GM23338 (cell line): ENCODE measurements around the gene CCDC70. TPM values are rescaled to one million over a fixed set of nuclear protein-coding genes. Genes with fewer than 3 reads are reported as not detected.
A peak's percentile ranks its signal among the peaks of the same experiment; 100 is the strongest.

Experiments used
- ATAC-seq: fragments of 200-7000 bp; cut with Tn5 transposase; 3 replicates; pipeline ENCODE4 v1.9.1; 2020
- DNase-seq: peaks from one replicate; pipeline ENCODE4 v3.0.0-alpha.2; 2015; ENCODE audit warnings: low spot score
- H2AFZ ChIP-seq: fragments of 200-600 bp; sonication (generic); 2 replicates; pipeline ENCODE4 v1.8.0; 2016; ENCODE audit warnings: antibody characterized with exemption, mild to moderate bottlenecking, moderate library complexity
- H3F3A ChIP-seq: fragments of 200-600 bp; sonication (generic); replicated peaks from 2 replicates; pipeline ENCODE4 v1.8.0; 2017; ENCODE audit warnings: antibody characterized with exemption, mixed run types, low read depth
- H3K27ac ChIP-seq: fragments of 200-600 bp; sonication (generic); 2 replicates; pipeline ENCODE4 v1.6.1; 2016; ENCODE audit warnings: low read depth
- H3K27me3 ChIP-seq: fragments of 200-600 bp; sonication (generic); 2 replicates; pipeline ENCODE4 v1.8.0; 2016; ENCODE audit warnings: mild to moderate bottlenecking, mixed run types, moderate library complexity; ENCODE audit not compliant: insufficient read depth
- H3K36me3 ChIP-seq: fragments of 200-600 bp; sonication (generic); 2 replicates; pipeline ENCODE4 v1.8.0; 2016; ENCODE audit warnings: mild to moderate bottlenecking; ENCODE audit not compliant: insufficient read depth
- H3K4me1 ChIP-seq: fragments of 200-600 bp; sonication (generic); 2 replicates; pipeline ENCODE4 v1.8.0; 2016; ENCODE audit warnings: mild to moderate bottlenecking, moderate library complexity; ENCODE audit not compliant: insufficient read depth
- H3K4me2 ChIP-seq: fragments of 200-600 bp; sonication (generic); 2 replicates; pipeline ENCODE4 v1.7.1; 2017; ENCODE audit warnings: mixed run types
- H3K4me3 ChIP-seq: fragments of 200-600 bp; sonication (generic); 2 replicates; pipeline ENCODE4 v1.6.1; 2016; ENCODE audit warnings: mixed run types
- H3K79me2 ChIP-seq: fragments of 200-600 bp; sonication (generic); replicated peaks from 2 replicates; pipeline ENCODE4 v1.8.0; 2017; ENCODE audit warnings: mild to moderate bottlenecking; ENCODE audit not compliant: insufficient read depth
- H3K9me2 ChIP-seq: fragments of 200-600 bp; sonication (generic); 2 replicates; pipeline ENCODE4 v1.8.0; 2017; ENCODE audit not compliant: insufficient read depth
- H4K20me1 ChIP-seq: fragments of 200-600 bp; sonication (generic); replicated peaks from 2 replicates; pipeline ENCODE4 v1.8.0; 2017; ENCODE audit warnings: mild to moderate bottlenecking; ENCODE audit not compliant: insufficient read depth
- H3K27ac Mint-ChIP-seq: 2 replicates; pipeline ENCODE4 v1.8.0; 2020; ENCODE audit warnings: inconsistent platforms, mild to moderate bottlenecking, moderate library complexity, mixed read lengths
- H3K27me3 Mint-ChIP-seq: 3 replicates; pipeline ENCODE4 v1.8.0; 2022; ENCODE audit warnings: low read depth, mild to moderate bottlenecking, moderate library complexity, mixed read lengths, inconsistent platforms; ENCODE audit not compliant: insufficient read depth, poor library complexity
- H3K36me3 Mint-ChIP-seq: 3 replicates; pipeline ENCODE4 v1.8.0; 2021; ENCODE audit warnings: low read depth, mild to moderate bottlenecking, inconsistent platforms, moderate library complexity, mixed read lengths
- H3K4me1 Mint-ChIP-seq: 3 replicates; pipeline ENCODE4 v1.8.0; 2020; ENCODE audit warnings: mild to moderate bottlenecking, inconsistent platforms, mixed read lengths
- H3K4me3 Mint-ChIP-seq: 3 replicates; pipeline ENCODE4 v1.8.0; 2021; ENCODE audit warnings: moderate library complexity, mild to moderate bottlenecking, inconsistent platforms, mixed read lengths
- H3K9me3 Mint-ChIP-seq: 3 replicates; pipeline ENCODE4 v1.8.0; 2020; ENCODE audit warnings: moderate library complexity, mild to moderate bottlenecking, inconsistent platforms, mixed read lengths
- CREB1 ChIP-seq: fragments of 250-450 bp; sonication (Bioruptor Pico); IDR thresholded peaks from 2 replicates; pipeline ENCODE4 v1.5.0; 2020; ENCODE audit warnings: low read depth, mild to moderate bottlenecking, moderate library complexity
- CTCF ChIP-seq, 2 experiments: fragments of 200-600 bp in 1 of 2; sonication (generic) in 1 of 2; conservative IDR thresholded peaks; 2 replicates each; pipeline versions ENCODE4 v1.5.1 to v1.6.1; 2016 to 2017; ENCODE audit warnings: antibody characterized with exemption in 2 of 2, low read depth in 2 of 2, mild to moderate bottlenecking in 2 of 2, moderate library complexity in 1 of 2
- ETS1 ChIP-seq: IDR thresholded peaks from 2 replicates; pipeline ENCODE4 v1.6.1; 2016; ENCODE audit warnings: antibody characterized with exemption
- EZH2 ChIP-seq: fragments of 200-600 bp; sonication (generic); IDR thresholded peaks from one replicate; pipeline ENCODE4 v1.8.0; 2017; ENCODE audit warnings: antibody characterized with exemption, mild to moderate bottlenecking, low read depth; ENCODE audit not compliant: unreplicated experiment
- EZH2phosphoT487 ChIP-seq: fragments of 200-600 bp; sonication (generic); IDR thresholded peaks from one replicate; pipeline ENCODE4 v1.8.1; 2018; ENCODE audit warnings: antibody characterized with exemption; ENCODE audit not compliant: unreplicated experiment
- JUNB ChIP-seq: IDR thresholded peaks from one replicate; pipeline ENCODE4 v1.6.1; 2016; ENCODE audit warnings: antibody characterized with exemption; ENCODE audit not compliant: unreplicated experiment
- NANOG ChIP-seq: IDR thresholded peaks from 2 replicates; pipeline ENCODE4 v1.6.1; 2016; ENCODE audit warnings: antibody characterized with exemption, borderline replicate concordance
- POLR2AphosphoS5 ChIP-seq: IDR thresholded peaks from 2 replicates; pipeline ENCODE4 v1.6.1; 2016; ENCODE audit warnings: antibody characterized with exemption, low read depth
- REST ChIP-seq: IDR thresholded peaks from one replicate; pipeline ENCODE4 v1.6.1; 2018; ENCODE audit warnings: antibody characterized with exemption; ENCODE audit not compliant: unreplicated experiment
- STAT1 ChIP-seq: IDR thresholded peaks from one replicate; pipeline ENCODE4 v1.6.1; 2016; ENCODE audit warnings: antibody characterized with exemption; ENCODE audit not compliant: unreplicated experiment
- ZNF114 ChIP-seq: fragments of 250-450 bp; sonication (Bioruptor Pico); IDR thresholded peaks from 2 replicates; pipeline ENCODE4 v1.5.0; 2020; ENCODE audit warnings: mild to moderate bottlenecking, moderate library complexity
- ZNF331 ChIP-seq: fragments of 250-450 bp; sonication (Bioruptor Pico); IDR thresholded peaks from 2 replicates; pipeline ENCODE4 v1.5.0; 2020; ENCODE audit warnings: low read depth, mild to moderate bottlenecking, moderate library complexity
- polyA plus RNA-seq: library from polyadenylated mRNA; unstranded; fragments of >200 nt; fragmentation: Nextera tagmentation; extraction: Ambion mirVana; gene quantifications from 2 replicates; pipeline ENCODE4 v1.2.1, GENCODE V29; 2016
- total RNA-seq: library from RNA; depleted of rRNA; stranded (reverse); fragments of >200 nt; shearing (Covaris generic); gene quantifications from 2 replicates; pipeline ENCODE4 v1.2.3, GENCODE V29; 2014

The CCDC70 gene
- total and polyA plus RNA-seq, 2 experiments from 2014 or later: not detected

- TF ChIP-seq REST (no peak), JUNB (no peak), ZNF114 (no peak), CTCF (conservative IDR thresholded peaks at IDR 0.05; ENCODE audit: low read depth in 2 of 2) (no peak), EZH2 (no peak), EZH2phosphoT487 (no peak), CREB1 (CRISPR knock-in tag) (no peak)
These were observed 44.0 kb downstream of the CCDC70 start (continued) for GRCh38 chr13:51905787-51906186.

- Histone ChIP-seq H3K4me3 (no peak overlapping the region), H3K79me2 (no peaks in the 10 kb centered on the region), H3K9me2 (no peaks in the 10 kb centered on the region; the same call in 1 of the 2 replicates), H2AFZ (no peak overlapping the region), H3F3A (no peaks in the 10 kb centered on the region), H3K4me1 (peaks cover 3% of the 10 kb centered on the region; the same call in 1 of the 2 replicates), H4K20me1 (no peaks in the 10 kb centered on the region), H3K27me3 (no peaks in the 10 kb centered on the region), H3K27ac (no peak overlapping the region), H3K36me3 (no peaks in the 10 kb centered on the region), H3K4me2 (no peak overlapping the region)
- H3K27me3 Mint-ChIP-seq: peaks cover 5% of the 10 kb centered on the region
- H3K36me3 Mint-ChIP-seq: no peaks in the 10 kb centered on the region
- no peak overlapping the region for H3K4me3 Mint-ChIP-seq
- ATAC-seq (peak; percentile 63), DNase-seq (no peak)
- H3K9me3 Mint-ChIP-seq: no peaks in the 10 kb centered on the region
- peaks cover 14% of the 10 kb centered on the region for H3K4me1 Mint-ChIP-seq
- H3K27ac Mint-ChIP-seq: no peak overlapping the region
- TF ChIP-seq EZH2: no peak
- TF ChIP-seq POLR2AphosphoS5: no peak
- TF ChIP-seq ETS1: no peak
- TF ChIP-seq EZH2phosphoT487: no peak
- TF ChIP-seq REST: no peak
- TF ChIP-seq STAT1: no peak
- TF ChIP-seq ZNF331 (CRISPR knock-in tag): no peak
- no peak for TF ChIP-seq ZNF114
- no peak for TF ChIP-seq NANOG
- no peak for TF ChIP-seq CREB1 (CRISPR knock-in tag)
These were observed 44.8 kb downstream of the CCDC70 start for GRCh38 chr13:51906581-51906980.
